RWPE1 (cell line): ENCODE measurements around the gene MEPE.

Experiments
- CTCF ChIA-PET: fragments of 350-600 bp; sonication (Branson Sonifier 250); formaldehyde crosslinking; extraction: SDS; loops from one replicate; lab custom pipeline; 2021; lab: Yijun Ruan, JAX
- POLR2A ChIA-PET: fragments of 400-600 bp; formaldehyde crosslinking; extraction: SDS; loops from one replicate; lab custom pipeline; 2020; ENCODE audit warnings: antibody characterized with exemption; ENCODE audit not compliant: low non-redundant PET; lab: Yijun Ruan, JAX
- DNase-seq: peaks from one replicate; pipeline ENCODE4 v3.0.0; 2012; ENCODE audit warnings: low spot score
- H3K27ac ChIP-seq: fragments of 450-650 bp; 2 replicates; pipeline ENCODE4 v1.5.1; 2017
- TF ChIP-seq, protein P1 (sequence below): fragments of 450-650 bp; conservative IDR thresholded peaks from 2 replicates; pipeline ENCODE4 v1.5.1; 2017; ENCODE audit warnings: low read depth, mild to moderate bottlenecking

MEPE gene

DNA sequence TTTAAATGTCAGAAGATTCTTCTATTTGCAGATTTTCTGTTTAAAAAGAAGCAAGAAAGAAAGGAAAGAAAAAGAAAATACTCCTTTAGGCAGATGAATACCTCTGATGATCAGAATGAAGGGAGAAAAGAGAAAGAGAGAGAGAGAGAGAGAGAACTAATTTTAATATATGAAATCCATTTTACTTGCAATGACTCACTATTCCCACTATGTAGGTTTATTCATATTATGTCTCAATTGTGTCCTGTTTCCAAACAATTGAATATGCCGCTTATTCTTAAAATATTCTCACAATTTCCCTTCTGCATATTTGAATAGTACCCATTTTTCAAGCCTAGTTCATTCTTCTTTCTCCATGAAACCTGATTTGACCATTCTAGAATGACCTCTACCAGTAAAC lies 11.7 kb downstream of the MEPE start:
- DNase-seq, result no peak
- H3K27ac ChIP-seq, result no peak overlapping the region
- ChIA-PET CTCF (interaction anchor here (0.6 kb wide), 1 partner anchor 917 kb away, joined by 3 read pairs; no protein-coding TSS in a partner anchor), POLR2A (no interaction called here)
- TF ChIP-seq, protein P1, sequence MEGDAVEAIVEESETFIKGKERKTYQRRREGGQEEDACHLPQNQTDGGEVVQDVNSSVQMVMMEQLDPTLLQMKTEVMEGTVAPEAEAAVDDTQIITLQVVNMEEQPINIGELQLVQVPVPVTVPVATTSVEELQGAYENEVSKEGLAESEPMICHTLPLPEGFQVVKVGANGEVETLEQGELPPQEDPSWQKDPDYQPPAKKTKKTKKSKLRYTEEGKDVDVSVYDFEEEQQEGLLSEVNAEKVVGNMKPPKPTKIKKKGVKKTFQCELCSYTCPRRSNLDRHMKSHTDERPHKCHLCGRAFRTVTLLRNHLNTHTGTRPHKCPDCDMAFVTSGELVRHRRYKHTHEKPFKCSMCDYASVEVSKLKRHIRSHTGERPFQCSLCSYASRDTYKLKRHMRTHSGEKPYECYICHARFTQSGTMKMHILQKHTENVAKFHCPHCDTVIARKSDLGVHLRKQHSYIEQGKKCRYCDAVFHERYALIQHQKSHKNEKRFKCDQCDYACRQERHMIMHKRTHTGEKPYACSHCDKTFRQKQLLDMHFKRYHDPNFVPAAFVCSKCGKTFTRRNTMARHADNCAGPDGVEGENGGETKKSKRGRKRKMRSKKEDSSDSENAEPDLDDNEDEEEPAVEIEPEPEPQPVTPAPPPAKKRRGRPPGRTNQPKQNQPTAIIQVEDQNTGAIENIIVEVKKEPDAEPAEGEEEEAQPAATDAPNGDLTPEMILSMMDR, result no peak

DNA sequence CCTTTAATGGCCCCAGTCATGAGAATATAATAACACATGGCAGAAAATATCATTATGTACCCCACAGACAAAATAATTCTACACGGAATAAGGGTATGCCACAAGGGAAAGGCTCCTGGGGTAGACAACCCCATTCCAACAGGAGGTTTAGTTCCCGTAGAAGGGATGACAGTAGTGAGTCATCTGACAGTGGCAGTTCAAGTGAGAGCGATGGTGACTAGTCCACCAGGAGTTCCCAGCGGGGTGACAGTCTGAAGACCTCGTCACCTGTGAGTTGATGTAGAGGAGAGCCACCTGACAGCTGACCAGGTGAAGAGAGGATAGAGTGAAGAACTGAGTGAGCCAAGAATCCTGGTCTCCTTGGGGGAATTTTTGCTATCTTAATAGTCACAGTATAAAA lies 13.5 kb downstream of the MEPE start:
- POLR2A ChIA-PET, result no interaction called here
- CTCF ChIA-PET, result interaction anchor here (1.8 kb wide), 1 partner anchor 302 kb away, joined by 6 read pairs; no protein-coding TSS in a partner anchor
- no peak for DNase-seq
- TF ChIP-seq, protein P1, result no peak
- no peak overlapping the region for H3K27ac ChIP-seq

DNA sequence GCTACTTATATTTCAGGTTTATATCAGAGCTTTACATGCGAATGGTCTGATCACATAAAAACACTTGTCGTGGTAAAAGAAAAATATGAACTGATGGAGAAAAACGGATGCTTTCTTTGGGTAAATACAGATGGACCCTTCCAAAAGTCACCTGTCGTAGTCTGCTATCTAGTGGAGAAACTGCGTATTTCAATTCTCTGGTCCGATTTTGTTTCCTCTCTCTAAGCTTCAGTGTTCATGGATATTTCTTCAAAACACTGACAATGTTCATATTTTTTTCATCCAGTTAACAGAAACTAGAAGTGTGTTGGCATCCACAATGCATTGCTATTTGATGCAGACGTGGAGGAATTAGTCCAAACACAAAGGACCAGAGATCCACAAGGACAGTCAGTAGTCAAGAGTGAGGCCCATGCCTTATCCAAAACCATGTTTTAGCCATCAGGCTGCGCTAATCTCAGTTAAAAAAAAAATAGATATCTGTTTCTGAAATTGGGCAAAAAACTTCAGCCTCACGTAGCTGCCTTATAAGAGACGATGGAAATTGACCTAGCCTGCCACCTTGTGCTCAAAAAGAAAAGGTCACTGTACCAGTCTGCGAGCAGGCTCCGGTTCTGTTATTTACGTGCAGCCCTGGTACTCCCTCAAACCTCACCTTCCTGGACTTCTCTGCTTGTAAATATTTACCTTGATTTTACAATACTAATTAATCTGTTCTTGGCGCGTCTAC lies 16.0 kb downstream of the MEPE start:
- POLR2A ChIA-PET, result no interaction called here
- peak; percentile 55 for DNase-seq
- TF ChIP-seq, protein P1, result peak; percentile 80
- no peak overlapping the region for H3K27ac ChIP-seq
- CTCF ChIA-PET, result interaction anchor here (0.5 to 2.3 kb wide), 23 partner anchors 10 to 530 kb away, joined by 3 to 11 read pairs (median 4); partner anchors contain the start of gene SPP1

DNA sequence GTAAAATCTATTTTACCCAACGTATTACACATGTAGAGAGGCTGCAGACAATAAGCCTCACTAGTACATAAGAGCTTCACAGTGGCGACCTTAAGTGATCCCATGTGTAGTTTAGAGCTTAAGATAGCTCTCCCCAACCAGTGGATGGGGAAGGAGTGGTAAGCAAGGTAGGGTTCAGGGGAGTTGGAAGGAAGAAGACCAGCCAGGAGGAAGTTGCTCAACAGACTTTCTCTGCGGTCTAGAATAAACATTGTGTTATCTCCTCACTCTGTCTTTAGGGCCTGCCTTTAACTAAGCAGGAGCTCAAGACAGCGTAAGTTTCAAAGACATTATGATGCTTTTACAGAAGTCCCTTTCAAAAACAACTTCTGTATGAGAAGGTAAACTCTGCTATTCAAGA lies 16.8 kb downstream of the MEPE start:
- POLR2A ChIA-PET, result no interaction called here
- CTCF ChIA-PET, result interaction anchor here (0.6 to 2.3 kb wide), 10 partner anchors 11 to 473 kb away, joined by 3 to 11 read pairs (median 7); partner anchors contain the start of gene SPP1

DNA sequence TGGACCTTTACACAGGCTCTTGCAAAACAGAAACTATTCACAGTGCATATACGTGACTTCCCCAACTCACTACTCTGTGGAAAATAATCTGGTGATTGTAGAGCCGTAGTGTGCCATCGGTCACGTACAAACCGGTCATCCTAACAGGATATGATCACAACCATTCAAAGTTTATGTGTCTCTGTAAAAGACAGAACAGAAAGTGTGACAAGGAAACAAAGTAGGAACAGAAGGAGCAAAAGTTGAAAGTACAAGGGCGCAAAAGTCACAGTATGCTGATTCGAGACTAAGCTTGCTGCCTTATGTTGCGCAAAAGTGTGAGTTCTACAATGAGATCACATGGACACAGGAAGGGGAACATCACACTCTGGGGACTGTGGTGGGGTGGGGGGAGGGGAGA lies 18.6 kb downstream of the MEPE start:
- DNase-seq, result no peak
- TF ChIP-seq, protein P1, result no peak
- ChIA-PET POLR2A (no interaction called here), CTCF (interaction anchor here (0.7 to 2.6 kb wide), 2 partner anchors 121 to 135 kb away, joined by 4 to 26 read pairs; no protein-coding TSS in a partner anchor)
- no peak overlapping the region for H3K27ac ChIP-seq

More for the DNA sequence above, 16.8 kb downstream of the MEPE start:
- TF ChIP-seq, protein P1, result no peak
- no peak for DNase-seq
- no peak overlapping the region for H3K27ac ChIP-seq

DNA sequence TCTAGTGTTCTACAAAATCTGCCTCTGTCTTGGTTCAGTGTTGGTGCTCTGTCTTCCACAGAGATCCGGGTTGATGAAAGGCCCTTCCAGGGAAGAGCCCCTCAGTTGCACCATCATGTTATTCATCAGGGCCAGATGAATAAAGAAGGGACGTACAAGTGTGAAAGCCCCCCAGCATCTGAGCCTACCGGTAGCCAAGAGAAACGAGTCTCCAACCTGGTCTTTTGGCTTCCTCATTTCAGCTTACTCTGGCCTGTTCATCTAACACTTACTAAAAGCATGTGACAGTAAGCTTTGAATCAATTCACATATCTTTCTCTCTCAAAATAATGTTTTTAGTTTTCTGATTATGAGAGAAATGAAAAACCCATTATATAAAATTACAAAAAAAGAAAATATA lies 19.2 kb downstream of the MEPE start:
- CTCF ChIA-PET, result interaction anchor here (1.4 to 2.6 kb wide), 4 partner anchors 122 to 360 kb away, joined by 8 to 26 read pairs (median 17); no protein-coding TSS in a partner anchor
- DNase-seq, result no peak
- TF ChIP-seq, protein P1, result no peak
- POLR2A ChIA-PET, result no interaction called here
- H3K27ac ChIP-seq, result no peak overlapping the region
